Measurements from ENCODE around the gene NUCB2.
"Not testable (repeated sequence)": the region's sequence is repeated elsewhere in the genome, so short reads cannot be mapped to it uniquely, and the experiment has no call there.

Gene NUCB2

GRCh38 chr11:17230867-17231851, 45.4 kb upstream of the NUCB2 start:
- Histone ChIP-seq H3K9me2 (replicated peaks; ENCODE audit: low read depth, low read length) (no peaks in the 10 kb centered on the region), H3K9me3 (ENCODE audit: insufficient read depth, low read depth, low read length) (no peaks in the 10 kb centered on the region), H3K4me2 (ENCODE audit: low read depth, low read length, poor library complexity, severe bottlenecking) (peak overlapping the region; percentile 64), H3K4me3 (ENCODE audit: low read length, poor library complexity, severe bottlenecking) (no peak overlapping the region), H3K27me3 (ENCODE audit: insufficient read depth, low read length, poor library complexity, severe bottlenecking) (no peaks in the 10 kb centered on the region), H3K79me2 (ENCODE audit: insufficient read depth, low read length) (no peaks in the 10 kb centered on the region), H2AFZ (ENCODE audit: low read length) (no peak overlapping the region), H4K20me1 (ENCODE audit: insufficient read depth, low read length, poor library complexity, severe bottlenecking) (no peaks in the 10 kb centered on the region), H3F3A (ENCODE audit: low read depth) (no peaks in the 10 kb centered on the region), H3K9ac (ENCODE audit: low read depth, low read length, poor library complexity, severe bottlenecking) (no peak overlapping the region), H3K4me1 (ENCODE audit: insufficient read depth, low read length, poor library complexity, severe bottlenecking) (peaks cover 6% of the 10 kb centered on the region), H3K36me3 (ENCODE audit: insufficient read depth, low read length) (no peaks in the 10 kb centered on the region)
- no peak for TF ChIP-seq CTCF (conservative IDR thresholded peaks at IDR 0.05; ENCODE audit: low read length)
- no peak for TF ChIP-seq EZH2phosphoT487 (IDR thresholded peaks at IDR 0.05; ENCODE audit: borderline replicate concordance)

GRCh38 chr11:17233101-17233500, 43.4 kb upstream of the NUCB2 start:
- Histone ChIP-seq H3K27me3 (ENCODE audit: insufficient read depth, low read length, poor library complexity, severe bottlenecking) (no peaks in the 10 kb centered on the region), H3K4me2 (ENCODE audit: low read depth, low read length, poor library complexity, severe bottlenecking) (no peak overlapping the region), H3K9me2 (replicated peaks; ENCODE audit: low read depth, low read length) (no peaks in the 10 kb centered on the region), H2AFZ (ENCODE audit: low read length) (no peak overlapping the region), H3K79me2 (ENCODE audit: insufficient read depth, low read length) (no peaks in the 10 kb centered on the region), H3K9me3 (ENCODE audit: insufficient read depth, low read depth, low read length) (no peaks in the 10 kb centered on the region), H3K4me3 (ENCODE audit: low read length, poor library complexity, severe bottlenecking) (no peak overlapping the region), H3F3A (ENCODE audit: low read depth) (no peaks in the 10 kb centered on the region), H3K9ac (ENCODE audit: low read depth, low read length, poor library complexity, severe bottlenecking) (no peak overlapping the region), H3K36me3 (ENCODE audit: insufficient read depth, low read length) (no peaks in the 10 kb centered on the region), H4K20me1 (ENCODE audit: insufficient read depth, low read length, poor library complexity, severe bottlenecking) (no peaks in the 10 kb centered on the region), H3K4me1 (ENCODE audit: insufficient read depth, low read length, poor library complexity, severe bottlenecking) (peaks cover 6% of the 10 kb centered on the region)
- no peak for TF ChIP-seq EZH2phosphoT487 (IDR thresholded peaks at IDR 0.05; ENCODE audit: borderline replicate concordance)
- no peak for TF ChIP-seq CTCF (conservative IDR thresholded peaks at IDR 0.05; ENCODE audit: low read length)

- no peak overlapping the region for H3K9ac ChIP-seq (ENCODE audit: low read depth, low read length, poor library complexity, severe bottlenecking)
- TF ChIP-seq EZH2phosphoT487 (IDR thresholded peaks at IDR 0.05; ENCODE audit: borderline replicate concordance) (no peak), CTCF (conservative IDR thresholded peaks at IDR 0.05; ENCODE audit: low read length) (no peak)
- H4K20me1 ChIP-seq (ENCODE audit: insufficient read depth, low read length, poor library complexity, severe bottlenecking) = no peaks in the 10 kb centered on the region
- H3K9me2 ChIP-seq (replicated peaks; ENCODE audit: low read depth, low read length) = no peaks in the 10 kb centered on the region
- H2AFZ ChIP-seq (ENCODE audit: low read length) = no peak overlapping the region
- no peaks in the 10 kb centered on the region for H3K36me3 ChIP-seq (ENCODE audit: insufficient read depth, low read length)
- H3K79me2 ChIP-seq (ENCODE audit: insufficient read depth, low read length) = no peaks in the 10 kb centered on the region
- H3K27me3 ChIP-seq (ENCODE audit: insufficient read depth, low read length, poor library complexity, severe bottlenecking) = peaks cover 19% of the 10 kb centered on the region
- H3K4me3 ChIP-seq (ENCODE audit: low read length, poor library complexity, severe bottlenecking) = no peak overlapping the region
- no peaks in the 10 kb centered on the region for H3K9me3 ChIP-seq (ENCODE audit: insufficient read depth, low read depth, low read length)
- no peak overlapping the region for H3K4me2 ChIP-seq (ENCODE audit: low read depth, low read length, poor library complexity, severe bottlenecking)
- H3K4me1 ChIP-seq (ENCODE audit: insufficient read depth, low read length, poor library complexity, severe bottlenecking) = no peaks in the 10 kb centered on the region
- 0 out of 2 replicates have a peak, but pooled peaks cover 4% of the 10 kb centered on the region for H3F3A ChIP-seq (ENCODE audit: low read depth)
Measured at GRCh38 chr11:17238377-17238776, 38.2 kb upstream of the NUCB2 start.

- not testable (repeated sequence) for H3K4me1 ChIP-seq (ENCODE audit: insufficient read depth, low read length, poor library complexity, severe bottlenecking); H3K9ac ChIP-seq (ENCODE audit: low read depth, low read length, poor library complexity, severe bottlenecking); H2AFZ ChIP-seq (ENCODE audit: low read length); H3F3A ChIP-seq (ENCODE audit: low read depth); H3K79me2 ChIP-seq (ENCODE audit: insufficient read depth, low read length); H3K36me3 ChIP-seq (ENCODE audit: insufficient read depth, low read length); H3K4me3 ChIP-seq (ENCODE audit: low read length, poor library complexity, severe bottlenecking); H4K20me1 ChIP-seq (ENCODE audit: insufficient read depth, low read length, poor library complexity, severe bottlenecking); H3K9me2 ChIP-seq (replicated peaks; ENCODE audit: low read depth, low read length); H3K4me2 ChIP-seq (ENCODE audit: low read depth, low read length, poor library complexity, severe bottlenecking); H3K9me3 ChIP-seq (ENCODE audit: insufficient read depth, low read depth, low read length)
- peaks cover 19% of the 10 kb centered on the region for H3K27me3 ChIP-seq (ENCODE audit: insufficient read depth, low read length, poor library complexity, severe bottlenecking)
Measured at GRCh38 chr11:17239927-17240326, 36.6 kb upstream of the NUCB2 start.

Measured in Loucy (cell line).